DND-41 (cell line): ENCODE measurements around the gene MAP3K6.

Source experiments
- EZH2 ChIP-seq: IDR thresholded peaks from 3 replicates; pipeline ENCODE4 v1.6.1; 2012; ENCODE audit warnings: borderline replicate concordance, low read depth, mild to moderate bottlenecking, moderate library complexity, low read length, inconsistent platforms; ENCODE audit not compliant: severe bottlenecking
- TF ChIP-seq, protein P1 (sequence below): IDR thresholded peaks from 2 replicates; pipeline ENCODE4 v1.5.1; 2012; ENCODE audit warnings: borderline replicate concordance, low read length, moderate library complexity, mild to moderate bottlenecking; ENCODE audit not compliant: poor library complexity, severe bottlenecking; ENCODE audit errors: extremely low read depth

DNA sequence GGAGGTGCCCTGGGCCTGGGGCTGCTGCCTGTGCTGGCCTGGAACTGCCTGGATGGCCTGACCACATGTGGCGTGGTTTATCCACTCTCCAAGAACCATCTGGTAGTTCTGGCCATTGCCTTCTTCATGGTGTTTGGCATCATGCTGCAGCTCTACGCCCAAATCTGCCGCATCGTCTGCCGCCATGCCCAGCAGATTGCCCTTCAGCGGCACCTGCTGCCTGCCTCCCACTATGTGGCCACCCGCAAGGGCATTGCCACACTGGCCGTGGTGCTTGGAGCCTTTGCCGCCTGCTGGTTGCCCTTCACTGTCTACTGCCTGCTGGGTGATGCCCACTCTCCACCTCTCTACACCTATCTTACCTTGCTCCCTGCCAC, 27.5 kb upstream of the MAP3K6 start:
- no peak for TF ChIP-seq EZH2
- TF ChIP-seq, protein P1, sequence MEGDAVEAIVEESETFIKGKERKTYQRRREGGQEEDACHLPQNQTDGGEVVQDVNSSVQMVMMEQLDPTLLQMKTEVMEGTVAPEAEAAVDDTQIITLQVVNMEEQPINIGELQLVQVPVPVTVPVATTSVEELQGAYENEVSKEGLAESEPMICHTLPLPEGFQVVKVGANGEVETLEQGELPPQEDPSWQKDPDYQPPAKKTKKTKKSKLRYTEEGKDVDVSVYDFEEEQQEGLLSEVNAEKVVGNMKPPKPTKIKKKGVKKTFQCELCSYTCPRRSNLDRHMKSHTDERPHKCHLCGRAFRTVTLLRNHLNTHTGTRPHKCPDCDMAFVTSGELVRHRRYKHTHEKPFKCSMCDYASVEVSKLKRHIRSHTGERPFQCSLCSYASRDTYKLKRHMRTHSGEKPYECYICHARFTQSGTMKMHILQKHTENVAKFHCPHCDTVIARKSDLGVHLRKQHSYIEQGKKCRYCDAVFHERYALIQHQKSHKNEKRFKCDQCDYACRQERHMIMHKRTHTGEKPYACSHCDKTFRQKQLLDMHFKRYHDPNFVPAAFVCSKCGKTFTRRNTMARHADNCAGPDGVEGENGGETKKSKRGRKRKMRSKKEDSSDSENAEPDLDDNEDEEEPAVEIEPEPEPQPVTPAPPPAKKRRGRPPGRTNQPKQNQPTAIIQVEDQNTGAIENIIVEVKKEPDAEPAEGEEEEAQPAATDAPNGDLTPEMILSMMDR = no peak
